Activated CD4-positive, alpha-beta memory T cell treated with anti-CD3 and anti-CD28 coated beads, Interleukin-2, amount 10 ng/mL, durations not matched to agents 7 days and 5 days (primary cell): Measurements from ENCODE around the gene NUDT8. TPM values are rescaled to one million over a fixed set of nuclear protein-coding genes. Genes with fewer than 3 reads are reported as not detected.
A peak's percentile ranks its signal among the peaks of the same experiment; 100 is the strongest.

ENCODE experiments used
- CTCF ChIA-PET: fragments of 350-600 bp; sonication (Branson Sonifier 250); formaldehyde crosslinking; loops from one replicate; lab custom pipeline; 2021; ENCODE audit warnings: antibody characterized with exemption, inconsistent platforms; lab: Charles Lee
- POLR2A ChIA-PET: fragments of 350-600 bp; sonication (Branson Sonifier 250); formaldehyde crosslinking; loops from one replicate; lab custom pipeline; 2021; ENCODE audit warnings: antibody characterized with exemption; lab: Charles Lee
- DNase-seq: peaks from one replicate; pipeline ENCODE4 v3.0.0-alpha.2; 2020
- H3K27ac Mint-ChIP-seq: one replicate; pipeline ENCODE4 v1.8.0; 2021; ENCODE audit warnings: mild to moderate bottlenecking, mixed read lengths
- H3K27me3 Mint-ChIP-seq: one replicate; pipeline ENCODE4 v1.8.0; 2021; ENCODE audit warnings: mixed read lengths
- H3K36me3 Mint-ChIP-seq: one replicate; pipeline ENCODE4 v1.8.0; 2021; ENCODE audit warnings: low read depth, mixed read lengths
- H3K4me1 Mint-ChIP-seq: one replicate; pipeline ENCODE4 v1.8.0; 2021; ENCODE audit warnings: mixed read lengths
- H3K4me3 Mint-ChIP-seq: one replicate; pipeline ENCODE4 v1.8.0; 2021; ENCODE audit warnings: mild to moderate bottlenecking, mixed read lengths
- H3K9me3 Mint-ChIP-seq: one replicate; pipeline ENCODE4 v1.8.0; 2021; ENCODE audit warnings: mixed read lengths
- total RNA-seq, 2 experiments: library from RNA; stranded (reverse); gene quantifications; one replicate each; pipeline ENCODE4 v1.2.3, GENCODE V29; 2021

Gene NUDT8
- 10 to 100 TPM in 1 of 2 experiments, 1 to 10 TPM in 1; 9.3 to 10.8 TPM for total RNA-seq

GRCh38 chr11:67629386-67630227, at the start of gene NUDT8:
Gene NUDT8, minus strand, starts transcription at chr11:67629937. Its CDS starts 26 bp downstream, at chr11:67629911.
- peak within 1 kb of the TSS; percentile 82 for H3K4me3 Mint-ChIP-seq
- DNase-seq, result peak; percentile 90
- ChIA-PET POLR2A (interaction anchor here (0.7 to 5.6 kb wide), 14 partner anchors 9 to 390 kb away, joined by 3 to 38 read pairs (median 3); partner anchors contain the start of genes ACY3, POLD4 and PPP1CA), CTCF (interaction anchor here (0.7 to 4.3 kb wide), 22 partner anchors 9 to 390 kb away, joined by 3 to 57 read pairs (median 6); partner anchors contain the start of genes ACY3 and PPP1CA)
- peak within 1 kb of the TSS; percentile 93 for H3K27ac Mint-ChIP-seq
- H3K4me1 Mint-ChIP-seq, result peaks cover 26% of the 10 kb centered on the region
- no peaks in the 10 kb centered on the region for H3K36me3 Mint-ChIP-seq
- no peaks in the 10 kb centered on the region for H3K27me3 Mint-ChIP-seq
- H3K9me3 Mint-ChIP-seq, result no peaks in the 10 kb centered on the region

GRCh38 chr11:67675058-67675747, 45.5 kb upstream of the NUDT8 start:
- no peak overlapping the region for H3K27ac Mint-ChIP-seq
- DNase-seq, result no peak
- H3K9me3 Mint-ChIP-seq, result peaks cover 3% of the 10 kb centered on the region
- ChIA-PET POLR2A (no interaction called here), CTCF (interaction anchor here (1.4 kb wide), 1 partner anchor 14 kb away, joined by 3 read pairs; no protein-coding TSS in a partner anchor)
- H3K27me3 Mint-ChIP-seq, result peaks cover 23% of the 10 kb centered on the region
- H3K4me1 Mint-ChIP-seq, result no peaks in the 10 kb centered on the region
- no peaks in the 10 kb centered on the region for H3K36me3 Mint-ChIP-seq
- no peak overlapping the region for H3K4me3 Mint-ChIP-seq

GRCh38 chr11:67674442-67674871, 44.7 kb upstream of the NUDT8 start, which contains the start of gene ALDH3B2:
Gene ALDH3B2, minus strand, starts transcription at chr11:67674623. Its CDS starts 7,688 bp downstream, at chr11:67666935.
- peaks cover 23% of the 10 kb centered on the region for H3K27me3 Mint-ChIP-seq
- peaks cover 3% of the 10 kb centered on the region for H3K9me3 Mint-ChIP-seq
- H3K4me3 Mint-ChIP-seq, result no peak within 1 kb of the TSS
- no peaks in the 10 kb centered on the region for H3K4me1 Mint-ChIP-seq
- ChIA-PET CTCF (interaction anchor here (1.4 kb wide), 1 partner anchor 14 kb away, joined by 3 read pairs; no protein-coding TSS in a partner anchor), POLR2A (no interaction called here)
- no peak for DNase-seq
- no peak within 1 kb of the TSS for H3K27ac Mint-ChIP-seq
- no peaks in the 10 kb centered on the region for H3K36me3 Mint-ChIP-seq

- no peak for DNase-seq
- Mint-ChIP-seq H3K9me3 (peaks cover 3% of the 10 kb centered on the region), H3K27ac (no peak overlapping the region), H3K36me3 (no peaks in the 10 kb centered on the region), H3K4me1 (no peaks in the 10 kb centered on the region), H3K4me3 (no peak overlapping the region), H3K27me3 (peaks cover 23% of the 10 kb centered on the region)
- CTCF ChIA-PET, result no interaction called here
- POLR2A ChIA-PET, result no interaction called here
These were observed 44.2 kb upstream of the NUDT8 start for GRCh38 chr11:67673902-67674301.

GRCh38 chr11:67673358-67673757, 43.6 kb upstream of the NUDT8 start:
- Mint-ChIP-seq H3K36me3 (no peaks in the 10 kb centered on the region), H3K4me3 (no peak overlapping the region), H3K27ac (no peak overlapping the region), H3K27me3 (peaks cover 23% of the 10 kb centered on the region), H3K4me1 (no peaks in the 10 kb centered on the region), H3K9me3 (peaks cover 3% of the 10 kb centered on the region)
- DNase-seq, result no peak
- ChIA-PET POLR2A (no interaction called here), CTCF (no interaction called here)

GRCh38 chr11:67671211-67671520, 41.4 kb upstream of the NUDT8 start:
- no peak overlapping the region for H3K27ac Mint-ChIP-seq
- H3K4me3 Mint-ChIP-seq, result no peak overlapping the region
- peaks cover under 1% of the 10 kb centered on the region for H3K9me3 Mint-ChIP-seq
- no peaks in the 10 kb centered on the region for H3K4me1 Mint-ChIP-seq
- no peak for DNase-seq
- CTCF ChIA-PET, result no interaction called here
- no peaks in the 10 kb centered on the region for H3K36me3 Mint-ChIP-seq
- POLR2A ChIA-PET, result no interaction called here
- H3K27me3 Mint-ChIP-seq, result peaks cover 5% of the 10 kb centered on the region

GRCh38 chr11:67670316-67671210, 40.8 kb upstream of the NUDT8 start:
- no peak overlapping the region for H3K27ac Mint-ChIP-seq
- POLR2A ChIA-PET, result no interaction called here

GRCh38 chr11:67668192-67668551, 38.4 kb upstream of the NUDT8 start:
- Mint-ChIP-seq H3K4me1 (no peaks in the 10 kb centered on the region), H3K27me3 (peaks cover under 1% of the 10 kb centered on the region), H3K9me3 (no peaks in the 10 kb centered on the region), H3K27ac (no peak overlapping the region), H3K36me3 (no peaks in the 10 kb centered on the region), H3K4me3 (no peak overlapping the region)
- POLR2A ChIA-PET, result no interaction called here
- CTCF ChIA-PET, result interaction anchor here (1.0 kb wide), 1 partner anchor 85 kb away, joined by 4 read pairs; the partner anchor contains the start of gene GSTP1
- peak; percentile 13 for DNase-seq

More at GRCh38 chr11:67670316-67671210, 40.8 kb upstream of the NUDT8 start:
- H3K9me3 Mint-ChIP-seq, result no peaks in the 10 kb centered on the region
- no peaks in the 10 kb centered on the region for H3K36me3 Mint-ChIP-seq
- no peaks in the 10 kb centered on the region for H3K4me1 Mint-ChIP-seq
- CTCF ChIA-PET, result no interaction called here
- no peak for DNase-seq
- peaks cover 4% of the 10 kb centered on the region for H3K27me3 Mint-ChIP-seq
- H3K4me3 Mint-ChIP-seq, result no peak overlapping the region

GRCh38 chr11:67667490-67668191, 37.9 kb upstream of the NUDT8 start:
- Mint-ChIP-seq H3K27me3 (peaks cover under 1% of the 10 kb centered on the region), H3K9me3 (no peaks in the 10 kb centered on the region), H3K4me3 (no peak overlapping the region), H3K27ac (no peak overlapping the region), H3K36me3 (no peaks in the 10 kb centered on the region), H3K4me1 (no peaks in the 10 kb centered on the region)
- DNase-seq, result peak; percentile 13
- POLR2A ChIA-PET, result no interaction called here
- CTCF ChIA-PET, result interaction anchor here (1.0 kb wide), 1 partner anchor 84 kb away, joined by 4 read pairs; the partner anchor contains the start of gene GSTP1

GRCh38 chr11:67666676-67667489, 37.1 kb upstream of the NUDT8 start:
- POLR2A ChIA-PET, result no interaction called here
- DNase-seq, result peak; percentile 6
- Mint-ChIP-seq H3K9me3 (no peaks in the 10 kb centered on the region), H3K36me3 (no peaks in the 10 kb centered on the region), H3K27me3 (peaks cover 4% of the 10 kb centered on the region), H3K4me1 (no peaks in the 10 kb centered on the region), H3K4me3 (no peak overlapping the region), H3K27ac (no peak overlapping the region)
- CTCF ChIA-PET, result no interaction called here

GRCh38 chr11:67666303-67666645, 36.5 kb upstream of the NUDT8 start:
- Mint-ChIP-seq H3K27ac (no peak overlapping the region), H3K4me3 (no peak overlapping the region), H3K9me3 (no peaks in the 10 kb centered on the region)

More at GRCh38 chr11:67666303-67666645, 36.5 kb upstream of the NUDT8 start:
- DNase-seq, result no peak
- peaks cover 4% of the 10 kb centered on the region for H3K27me3 Mint-ChIP-seq
- ChIA-PET POLR2A (no interaction called here), CTCF (no interaction called here)
- no peaks in the 10 kb centered on the region for H3K4me1 Mint-ChIP-seq
- no peaks in the 10 kb centered on the region for H3K36me3 Mint-ChIP-seq
